ENCODE measurements around the gene DPEP2NB.

The DPEP2NB gene

GRCh38 chr16:67967183-67967957 is 48.3 kb downstream of the DPEP2NB start:
- peak overlapping the region; percentile 92 for H3K4me3 ChIP-seq (ENCODE audit: low read depth, low read length)
- in situ Hi-C loops (cut with HindIII; ENCODE audit: low sequenced_read_pairs), result no loop called here
- TF ChIP-seq CTCF (IDR thresholded peaks at IDR 0.05; ENCODE audit: low read depth, low read length), result no peak
- DNase-seq (ENCODE audit: low read depth, low spot score), result no peak

- in situ Hi-C loops (cut with HindIII; ENCODE audit: low sequenced_read_pairs), result no loop called here
- H3K4me3 ChIP-seq (ENCODE audit: low read depth, low read length), result peak overlapping the region; percentile 92
- no peak for DNase-seq (ENCODE audit: low read depth, low spot score)
- TF ChIP-seq CTCF (IDR thresholded peaks at IDR 0.05; ENCODE audit: low read depth, low read length), result no peak
Measured at GRCh38 chr16:67966549-67967182, 49.0 kb downstream of the DPEP2NB start.

GRCh38 chr16:67965668-67966548 is 49.8 kb downstream of the DPEP2NB start:
- no peak for TF ChIP-seq CTCF (IDR thresholded peaks at IDR 0.05; ENCODE audit: low read depth, low read length)
- H3K4me3 ChIP-seq (ENCODE audit: low read depth, low read length), result peak overlapping the region; percentile 92
- in situ Hi-C loops (cut with HindIII; ENCODE audit: low sequenced_read_pairs), result no loop called here
- DNase-seq (ENCODE audit: low read depth, low spot score), result no peak

GRCh38 chr16:67964477-67965131 is 51.1 kb downstream of the DPEP2NB start:
- no peak overlapping the region for H3K4me3 ChIP-seq (ENCODE audit: low read depth, low read length)
- TF ChIP-seq CTCF (IDR thresholded peaks at IDR 0.05; ENCODE audit: low read depth, low read length), result no peak
- in situ Hi-C loops (cut with HindIII; ENCODE audit: low sequenced_read_pairs), result no loop called here
- no peak for DNase-seq (ENCODE audit: low read depth, low spot score)

GRCh38 chr16:67963662-67964321 is 51.9 kb downstream of the DPEP2NB start:
- TF ChIP-seq CTCF (IDR thresholded peaks at IDR 0.05; ENCODE audit: low read depth, low read length), result no peak
- no peak overlapping the region for H3K4me3 ChIP-seq (ENCODE audit: low read depth, low read length)
- DNase-seq (ENCODE audit: low read depth, low spot score), result no peak
- in situ Hi-C loops (cut with HindIII; ENCODE audit: low sequenced_read_pairs), result no loop called here

Data from astrocyte of the spinal cord (primary cell).